Measurements from ENCODE around the gene MEG3.

GRCh38 chr14:100842799-100843198, 16.9 kb downstream of the MEG3 start:
- TF ChIP-seq GABPB1 (CRISPR knock-in tag; IDR thresholded peaks at IDR 0.05) (no peak), MEF2A (IDR thresholded peaks at IDR 0.05; ENCODE audit: control insufficient read depth, low read depth, low read length) (no peak)

All from K562 (cell line).